Mesothelial cell of epicardium (in vitro differentiated cells): Measurements from ENCODE around the gene CD302. TPM values are rescaled to one million over a fixed set of nuclear protein-coding genes. Genes with fewer than 3 reads are reported as not detected.

Experiments
- DNase-seq, 2 experiments: peaks; one replicate each; pipeline ENCODE4 v3.0.0; 2021; ENCODE audit warnings: low spot score in 2 of 2; ENCODE audit not compliant: unreplicated experiment in 2 of 2
- H3K27ac Mint-ChIP-seq: 2 replicates; pipeline ENCODE4 v1.8.0; 2021; ENCODE audit warnings: mixed read lengths
- H3K27me3 Mint-ChIP-seq: 2 replicates; pipeline ENCODE4 v1.8.0; 2021; ENCODE audit warnings: low read depth, mixed read lengths
- H3K36me3 Mint-ChIP-seq: 2 replicates; pipeline ENCODE4 v1.8.0; 2021; ENCODE audit warnings: mixed read lengths
- H3K4me1 Mint-ChIP-seq: 2 replicates; pipeline ENCODE4 v1.8.0; 2021; ENCODE audit warnings: mixed read lengths
- H3K4me3 Mint-ChIP-seq: 2 replicates; pipeline ENCODE4 v1.8.0; 2021; ENCODE audit warnings: mild to moderate bottlenecking, moderate library complexity, mixed read lengths
- H3K9me3 Mint-ChIP-seq: 2 replicates; pipeline ENCODE4 v1.8.0; 2021; ENCODE audit warnings: mixed read lengths
- CTCF ChIP-seq: fragments of 200-600 bp; sonication (generic); IDR thresholded peaks from one replicate; pipeline ENCODE4 v1.5.0; 2021; ENCODE audit warnings: antibody characterized with exemption; ENCODE audit not compliant: unreplicated experiment
- total RNA-seq: library from RNA; stranded (reverse); gene quantifications from 3 replicates; pipeline ENCODE4 v1.2.1, GENCODE V29; 2021

The CD302 gene
- total RNA-seq, 1 donor from 2014 or later = 2.9 TPM

GRCh38 chr2:159758686-159759085, 39.3 kb downstream of the CD302 start:
- H3K4me1 Mint-ChIP-seq = no peaks in the 10 kb centered on the region
- DNase-seq = no peak
- H3K4me3 Mint-ChIP-seq = no peak overlapping the region
- peaks cover 32% of the 10 kb centered on the region for H3K36me3 Mint-ChIP-seq
- no peaks in the 10 kb centered on the region for H3K27me3 Mint-ChIP-seq
- H3K9me3 Mint-ChIP-seq = no peaks in the 10 kb centered on the region
- no peak overlapping the region for H3K27ac Mint-ChIP-seq
- no peak for TF ChIP-seq CTCF

GRCh38 chr2:159758239-159758638, 39.8 kb downstream of the CD302 start:
- no peaks in the 10 kb centered on the region for H3K27me3 Mint-ChIP-seq
- no peak for DNase-seq
- peaks cover 32% of the 10 kb centered on the region for H3K36me3 Mint-ChIP-seq
- no peak for TF ChIP-seq CTCF
- no peak overlapping the region for H3K4me3 Mint-ChIP-seq
- H3K4me1 Mint-ChIP-seq = no peaks in the 10 kb centered on the region
- no peak overlapping the region for H3K27ac Mint-ChIP-seq
- no peaks in the 10 kb centered on the region for H3K9me3 Mint-ChIP-seq

GRCh38 chr2:159755788-159756187, 42.2 kb downstream of the CD302 start:
- Mint-ChIP-seq H3K9me3 (no peaks in the 10 kb centered on the region), H3K4me1 (no peaks in the 10 kb centered on the region), H3K27ac (no peak overlapping the region), H3K4me3 (no peak overlapping the region), H3K36me3 (peaks cover 41% of the 10 kb centered on the region), H3K27me3 (no peaks in the 10 kb centered on the region)
- DNase-seq = no peak
- no peak for TF ChIP-seq CTCF

- Mint-ChIP-seq H3K36me3 (peaks cover 35% of the 10 kb centered on the region), H3K27me3 (no peaks in the 10 kb centered on the region), H3K4me1 (no peaks in the 10 kb centered on the region), H3K27ac (no peak overlapping the region), H3K4me3 (no peak overlapping the region), H3K9me3 (no peaks in the 10 kb centered on the region)
- TF ChIP-seq CTCF = no peak
- no peak for DNase-seq
Measured at GRCh38 chr2:159755014-159755413, 43.0 kb downstream of the CD302 start.

- Mint-ChIP-seq H3K4me1 (no peaks in the 10 kb centered on the region), H3K27ac (no peak overlapping the region), H3K27me3 (no peaks in the 10 kb centered on the region), H3K36me3 (peaks cover 29% of the 10 kb centered on the region), H3K9me3 (no peaks in the 10 kb centered on the region), H3K4me3 (no peak overlapping the region)
- no peak for DNase-seq
- TF ChIP-seq CTCF = no peak
Measured at GRCh38 chr2:159753797-159754196, 44.2 kb downstream of the CD302 start.

GRCh38 chr2:159750873-159751272, 47.1 kb downstream of the CD302 start:
- H3K36me3 Mint-ChIP-seq = peaks cover 39% of the 10 kb centered on the region
- no peak for DNase-seq
- TF ChIP-seq CTCF = no peak
- no peaks in the 10 kb centered on the region for H3K27me3 Mint-ChIP-seq
- no peaks in the 10 kb centered on the region for H3K4me1 Mint-ChIP-seq
- no peak overlapping the region for H3K27ac Mint-ChIP-seq
- no peak overlapping the region for H3K4me3 Mint-ChIP-seq
- peaks cover 7% of the 10 kb centered on the region for H3K9me3 Mint-ChIP-seq
